ENCODE data around the gene KCNH8. TPM values are rescaled to one million over a fixed set of nuclear protein-coding genes. Genes with fewer than 3 reads are reported as not detected.

The KCNH8 gene
- total RNA-seq, 6 experiments from 2014 or later: not detected

DNA sequence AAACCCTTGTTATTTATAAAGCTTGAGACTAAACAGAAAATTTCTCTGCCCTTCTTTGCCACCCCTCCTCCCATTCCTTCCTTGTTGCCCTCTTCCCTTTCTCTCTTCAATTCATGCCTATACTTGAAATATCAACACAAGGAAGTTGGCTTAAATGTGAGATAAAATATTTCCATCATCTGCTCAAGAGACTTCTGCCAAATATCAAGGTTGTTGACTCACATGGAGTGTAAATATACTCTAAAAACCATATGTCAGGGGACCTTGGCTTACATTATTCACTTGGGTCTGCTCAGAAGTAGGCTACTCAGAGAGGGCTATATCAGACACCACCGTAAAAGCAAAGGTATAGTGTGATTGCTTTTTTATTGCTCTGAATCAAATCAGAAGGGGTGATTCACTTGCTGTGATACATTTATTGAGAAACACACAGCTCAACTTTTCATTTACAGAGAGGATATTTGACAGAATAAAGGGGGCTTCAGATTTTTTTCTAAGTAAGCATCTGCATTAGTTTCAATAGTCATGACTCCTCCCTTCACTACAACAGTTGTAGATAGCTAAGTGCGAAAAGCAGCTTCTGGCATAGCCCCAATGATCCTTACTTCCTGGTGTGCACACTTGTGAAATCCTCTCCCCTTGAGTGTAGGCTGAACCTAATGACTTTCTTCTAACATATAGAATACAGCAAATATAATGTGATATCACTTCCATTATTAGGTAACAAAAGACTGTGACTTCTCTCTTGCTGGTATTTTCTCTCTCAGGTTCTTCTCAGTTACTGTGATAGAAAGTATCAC is 399.6 kb downstream of the KCNH8 start:
- intact Hi-C loops (cut with DNase I): no loop called here
- Histone ChIP-seq H3K36me3 (no peaks in the 10 kb centered on the region), H3K4me3 (no peak overlapping the region), H3K27ac (no peak overlapping the region), H3K9me3 (no peaks in the 10 kb centered on the region), H3K27me3 (no peaks in the 10 kb centered on the region), H3K4me1 (no peaks in the 10 kb centered on the region)
- 58% methylated on average over 2 of the region's 2 CpGs for WGBS (ENCODE audit: insufficient coverage, low coverage, low lambda C conversion rate, missing lambda C conversion rate)
- no peak for TF ChIP-seq POLR2A (IDR thresholded peaks at IDR 0.05)
- TF ChIP-seq, protein P1, sequence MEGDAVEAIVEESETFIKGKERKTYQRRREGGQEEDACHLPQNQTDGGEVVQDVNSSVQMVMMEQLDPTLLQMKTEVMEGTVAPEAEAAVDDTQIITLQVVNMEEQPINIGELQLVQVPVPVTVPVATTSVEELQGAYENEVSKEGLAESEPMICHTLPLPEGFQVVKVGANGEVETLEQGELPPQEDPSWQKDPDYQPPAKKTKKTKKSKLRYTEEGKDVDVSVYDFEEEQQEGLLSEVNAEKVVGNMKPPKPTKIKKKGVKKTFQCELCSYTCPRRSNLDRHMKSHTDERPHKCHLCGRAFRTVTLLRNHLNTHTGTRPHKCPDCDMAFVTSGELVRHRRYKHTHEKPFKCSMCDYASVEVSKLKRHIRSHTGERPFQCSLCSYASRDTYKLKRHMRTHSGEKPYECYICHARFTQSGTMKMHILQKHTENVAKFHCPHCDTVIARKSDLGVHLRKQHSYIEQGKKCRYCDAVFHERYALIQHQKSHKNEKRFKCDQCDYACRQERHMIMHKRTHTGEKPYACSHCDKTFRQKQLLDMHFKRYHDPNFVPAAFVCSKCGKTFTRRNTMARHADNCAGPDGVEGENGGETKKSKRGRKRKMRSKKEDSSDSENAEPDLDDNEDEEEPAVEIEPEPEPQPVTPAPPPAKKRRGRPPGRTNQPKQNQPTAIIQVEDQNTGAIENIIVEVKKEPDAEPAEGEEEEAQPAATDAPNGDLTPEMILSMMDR (IDR thresholded peaks at IDR 0.05): no peak
- no peak for ATAC-seq
- DNase-seq: no peak

DNA sequence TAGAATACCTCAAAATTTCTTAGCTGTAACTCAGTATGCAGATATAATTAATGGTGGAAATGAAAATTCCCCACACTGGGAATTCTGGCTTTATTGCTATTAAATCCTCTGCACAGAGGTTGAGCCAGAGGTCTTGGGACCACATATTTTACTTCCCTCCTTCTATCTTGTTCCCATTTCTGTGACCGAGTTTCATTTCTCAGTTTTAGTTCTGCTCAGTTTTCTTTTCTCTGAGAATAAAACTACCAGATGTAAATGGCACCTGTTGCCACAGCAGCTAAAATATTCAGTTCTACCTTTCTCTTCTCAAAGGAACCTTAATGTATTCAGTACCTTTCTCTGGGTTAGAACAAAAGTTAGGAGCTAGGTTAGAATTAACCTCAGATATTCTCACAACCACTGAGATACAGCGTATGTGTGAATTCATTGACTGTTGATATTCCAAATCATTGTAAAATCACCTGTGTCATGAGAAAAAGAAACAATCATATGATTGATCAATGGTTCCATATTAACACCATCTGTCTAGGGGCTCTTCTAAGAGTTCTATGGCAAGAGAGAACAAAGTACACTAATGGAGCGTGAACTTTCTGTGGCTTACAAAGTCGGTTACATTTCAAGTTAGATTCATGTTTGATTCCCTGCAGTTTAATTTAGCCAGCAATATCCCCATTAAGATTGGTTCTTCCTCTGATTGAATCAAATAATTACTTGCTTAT is 411.6 kb downstream of the KCNH8 start:
- TF ChIP-seq, protein P1 (IDR thresholded peaks at IDR 0.05): no peak
- no peak for TF ChIP-seq POLR2A (IDR thresholded peaks at IDR 0.05)
- H3K9me3 ChIP-seq: no peaks in the 10 kb centered on the region
- DNase-seq (no peak), ATAC-seq (no peak)
- WGBS (ENCODE audit: insufficient coverage, low coverage, low lambda C conversion rate, missing lambda C conversion rate): 55% methylated on average over 4 of the region's 4 CpGs
- no peaks in the 10 kb centered on the region for H3K36me3 ChIP-seq
- intact Hi-C loops (cut with DNase I): no loop called here
- H3K4me3 ChIP-seq: no peak overlapping the region
- no peaks in the 10 kb centered on the region for H3K27me3 ChIP-seq
- H3K4me1 ChIP-seq: no peaks in the 10 kb centered on the region
- H3K27ac ChIP-seq: no peak overlapping the region

DNA sequence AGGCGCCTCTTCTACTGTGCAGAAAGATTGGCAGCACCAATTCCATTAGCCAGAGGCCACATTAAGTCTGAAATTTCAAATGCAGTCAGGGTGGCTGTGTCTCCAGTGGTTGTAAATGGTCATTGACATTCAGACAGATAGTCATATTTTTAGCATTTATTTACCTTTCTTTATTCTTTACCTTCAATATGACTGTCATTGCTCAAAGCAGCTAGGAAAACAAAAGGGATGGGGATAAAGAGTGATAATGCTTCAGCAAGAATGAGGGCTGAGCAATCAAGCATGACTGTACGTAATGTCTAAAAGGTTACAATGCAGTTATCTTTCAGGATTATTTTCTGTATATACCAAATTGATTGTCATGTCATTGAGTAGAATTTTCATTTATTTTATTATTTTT is 425.3 kb downstream of the KCNH8 start:
- no peak for TF ChIP-seq POLR2A (IDR thresholded peaks at IDR 0.05)
- TF ChIP-seq, protein P1 (IDR thresholded peaks at IDR 0.05): no peak
- H3K4me3 ChIP-seq: no peak overlapping the region
- WGBS (ENCODE audit: insufficient coverage, low coverage, low lambda C conversion rate, missing lambda C conversion rate): 53% methylated on average over 2 of the region's 2 CpGs
- no peak overlapping the region for H3K27ac ChIP-seq
- no peaks in the 10 kb centered on the region for H3K4me1 ChIP-seq
- DNase-seq (no peak), ATAC-seq (no peak)
- intact Hi-C loops (cut with DNase I): no loop called here
- no peaks in the 10 kb centered on the region for H3K27me3 ChIP-seq
- H3K9me3 ChIP-seq: no peaks in the 10 kb centered on the region
- H3K36me3 ChIP-seq: no peaks in the 10 kb centered on the region

DNA sequence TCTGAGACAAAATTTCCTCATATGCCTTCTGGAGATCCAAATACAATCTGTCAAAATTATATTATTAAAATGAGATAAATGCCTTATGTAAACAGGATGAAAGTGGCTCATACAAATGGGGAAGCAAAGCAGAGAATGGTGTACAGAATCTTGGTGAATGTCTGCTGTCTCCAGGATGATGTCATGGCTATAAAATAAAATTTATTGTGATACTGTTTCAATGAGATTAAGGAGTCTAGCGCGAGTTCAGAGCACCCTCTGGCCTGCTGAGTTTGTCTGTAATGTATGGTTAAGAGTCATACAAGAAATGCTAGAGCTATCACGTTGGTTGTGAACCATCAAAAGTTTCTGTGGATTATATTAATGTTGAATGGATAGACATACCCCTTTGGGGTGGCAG is 426.0 kb downstream of the KCNH8 start:
- no peak overlapping the region for H3K27ac ChIP-seq
- DNase-seq (no peak), ATAC-seq (no peak)
- TF ChIP-seq POLR2A (IDR thresholded peaks at IDR 0.05): no peak
- TF ChIP-seq, protein P1 (IDR thresholded peaks at IDR 0.05): no peak
- no peaks in the 10 kb centered on the region for H3K36me3 ChIP-seq
- no peak overlapping the region for H3K4me3 ChIP-seq
- 58% methylated on average over 3 of the region's 3 CpGs for WGBS (ENCODE audit: insufficient coverage, low coverage, low lambda C conversion rate, missing lambda C conversion rate)
- H3K9me3 ChIP-seq: no peaks in the 10 kb centered on the region
- H3K4me1 ChIP-seq: no peaks in the 10 kb centered on the region
- intact Hi-C loops (cut with DNase I): no loop called here
- H3K27me3 ChIP-seq: no peaks in the 10 kb centered on the region

Measured in right lobe of liver (tissue), 6 donors.